ENCODE data around the gene GRIN2A. TPM values are rescaled to one million over a fixed set of nuclear protein-coding genes. Genes with fewer than 3 reads are reported as not detected.

GRIN2A gene
- total RNA-seq, 1 experiment from 2014 or later: not detected

GRCh38 chr16:10098991-10099390 is 83.2 kb downstream of the GRIN2A start:
- TF ChIP-seq CTCF (IDR thresholded peaks at IDR 0.05; ENCODE audit: unreplicated experiment): no peak
- no peaks in the 10 kb centered on the region for H3K36me3 Mint-ChIP-seq (ENCODE audit: insufficient read depth, unreplicated experiment)
- no peak for DNase-seq (ENCODE audit: unreplicated experiment)
- peaks cover 47% of the 10 kb centered on the region for H3K9me3 Mint-ChIP-seq (ENCODE audit: unreplicated experiment)
- H3K4me3 Mint-ChIP-seq (ENCODE audit: unreplicated experiment): no peak overlapping the region
- H3K27me3 Mint-ChIP-seq (ENCODE audit: insufficient read depth, unreplicated experiment): no peaks in the 10 kb centered on the region
- no peak overlapping the region for H3K27ac Mint-ChIP-seq (ENCODE audit: low read depth, unreplicated experiment)
- H3K4me1 Mint-ChIP-seq (ENCODE audit: insufficient read depth, unreplicated experiment): no peaks in the 10 kb centered on the region
- intact Hi-C loops (cut with micrococcal nuclease): no loop called here
- ChIA-PET CTCF (no interaction called here), POLR2A (no interaction called here)
- no TSS peak for BruUV-seq (replicated peaks)

GRCh38 chr16:10097271-10097670 is 85.0 kb downstream of the GRIN2A start:
- H3K4me3 Mint-ChIP-seq (ENCODE audit: unreplicated experiment): no peak overlapping the region
- intact Hi-C loops (cut with micrococcal nuclease): no loop called here

GRCh38 chr16:10093576-10093975 is 88.7 kb downstream of the GRIN2A start:
- no peak overlapping the region for H3K27ac Mint-ChIP-seq (ENCODE audit: low read depth, unreplicated experiment)
- CTCF ChIA-PET: no interaction called here
- no peaks in the 10 kb centered on the region for H3K27me3 Mint-ChIP-seq (ENCODE audit: insufficient read depth, unreplicated experiment)

More at GRCh38 chr16:10097271-10097670, 85.0 kb downstream of the GRIN2A start:
- no peak for TF ChIP-seq CTCF (IDR thresholded peaks at IDR 0.05; ENCODE audit: unreplicated experiment)
- POLR2A ChIA-PET: no interaction called here
- no peak for DNase-seq (ENCODE audit: unreplicated experiment)
- no TSS peak for BruUV-seq (replicated peaks)
- Mint-ChIP-seq H3K27ac (ENCODE audit: low read depth, unreplicated experiment) (no peak overlapping the region), H3K27me3 (ENCODE audit: insufficient read depth, unreplicated experiment) (no peaks in the 10 kb centered on the region), H3K9me3 (ENCODE audit: unreplicated experiment) (peaks cover 33% of the 10 kb centered on the region), H3K4me1 (ENCODE audit: insufficient read depth, unreplicated experiment) (no peaks in the 10 kb centered on the region), H3K36me3 (ENCODE audit: insufficient read depth, unreplicated experiment) (no peaks in the 10 kb centered on the region)
- CTCF ChIA-PET: interaction anchor here (0.6 kb wide), 1 partner anchor 225 kb away, joined by 3 read pairs; no protein-coding TSS in a partner anchor

DNA sequence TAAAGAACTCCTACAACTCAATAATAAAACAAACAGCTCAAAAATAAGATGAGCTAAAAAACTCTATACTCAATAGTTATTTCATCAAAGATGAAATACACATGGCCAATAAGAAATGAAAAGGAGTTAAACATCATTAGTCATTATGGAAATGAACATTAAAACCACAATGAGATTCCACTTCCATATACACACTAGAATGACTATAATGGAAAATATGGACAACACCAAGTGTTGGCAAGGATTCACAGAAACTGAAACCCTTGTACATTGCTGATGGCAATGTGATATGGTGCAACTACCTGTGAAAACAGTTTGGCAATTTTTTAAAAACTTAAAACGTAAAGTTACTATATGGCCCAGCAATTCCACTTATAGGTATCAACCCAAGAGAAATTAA is 91.4 kb downstream of the GRIN2A start:
- Mint-ChIP-seq H3K27me3 (ENCODE audit: insufficient read depth, unreplicated experiment) (no peaks in the 10 kb centered on the region), H3K27ac (ENCODE audit: low read depth, unreplicated experiment) (no peak overlapping the region), H3K9me3 (ENCODE audit: unreplicated experiment) (peaks cover 27% of the 10 kb centered on the region), H3K4me3 (ENCODE audit: unreplicated experiment) (no peak overlapping the region), H3K4me1 (ENCODE audit: insufficient read depth, unreplicated experiment) (no peaks in the 10 kb centered on the region), H3K36me3 (ENCODE audit: insufficient read depth, unreplicated experiment) (no peaks in the 10 kb centered on the region)
- CTCF ChIA-PET: interaction anchor here (0.6 kb wide), 1 partner anchor 1137 kb away, joined by 4 read pairs; no protein-coding TSS in a partner anchor
- TF ChIP-seq CTCF (IDR thresholded peaks at IDR 0.05; ENCODE audit: unreplicated experiment): no peak
- BruUV-seq (replicated peaks): no TSS peak
- POLR2A ChIA-PET: no interaction called here
- intact Hi-C loops (cut with micrococcal nuclease): no loop called here
- peak; percentile 31 for DNase-seq (ENCODE audit: unreplicated experiment)

More at GRCh38 chr16:10093576-10093975, 88.7 kb downstream of the GRIN2A start:
- H3K4me3 Mint-ChIP-seq (ENCODE audit: unreplicated experiment): no peak overlapping the region
- DNase-seq (ENCODE audit: unreplicated experiment): peak; percentile 30
- POLR2A ChIA-PET: interaction anchor here (1.2 kb wide), 1 partner anchor 13 kb away, joined by 3 read pairs; no protein-coding TSS in a partner anchor
- H3K4me1 Mint-ChIP-seq (ENCODE audit: insufficient read depth, unreplicated experiment): no peaks in the 10 kb centered on the region
- BruUV-seq (replicated peaks): no TSS peak
- H3K36me3 Mint-ChIP-seq (ENCODE audit: insufficient read depth, unreplicated experiment): no peaks in the 10 kb centered on the region
- intact Hi-C loops (cut with micrococcal nuclease): no loop called here
- H3K9me3 Mint-ChIP-seq (ENCODE audit: unreplicated experiment): peaks cover 38% of the 10 kb centered on the region
- no peak for TF ChIP-seq CTCF (IDR thresholded peaks at IDR 0.05; ENCODE audit: unreplicated experiment)

All from MCF 10A (cell line).